ENCODE results near the gene NGF. TPM values are rescaled to one million over a fixed set of nuclear protein-coding genes. Genes with fewer than 3 reads are reported as not detected.

NGF gene
- total RNA-seq, 1 donor from 2014 or later: 14.8 TPM

- no peak for TF ChIP-seq CTCF (IDR thresholded peaks at IDR 0.05)
- Mint-ChIP-seq H3K27me3 (ENCODE audit: unreplicated experiment) (no peaks in the 10 kb centered on the region), H3K27ac (ENCODE audit: unreplicated experiment) (peak overlapping the region; percentile 94), H3K4me1 (ENCODE audit: unreplicated experiment) (peaks cover 98% of the 10 kb centered on the region), H3K36me3 (ENCODE audit: unreplicated experiment) (no peaks in the 10 kb centered on the region), H3K9me3 (ENCODE audit: unreplicated experiment) (no peaks in the 10 kb centered on the region), H3K4me3 (ENCODE audit: unreplicated experiment) (no peak overlapping the region)
- no peak for DNase-seq (ENCODE audit: extremely low spot score, unreplicated experiment)
These were observed 10.8 kb downstream of the NGF start for GRCh38 chr1:115327270-115327669.

GRCh38 chr1:115326419-115326818, 11.6 kb downstream of the NGF start:
- peaks cover 96% of the 10 kb centered on the region for H3K4me1 Mint-ChIP-seq (ENCODE audit: unreplicated experiment)
- no peaks in the 10 kb centered on the region for H3K27me3 Mint-ChIP-seq (ENCODE audit: unreplicated experiment)
- H3K4me3 Mint-ChIP-seq (ENCODE audit: unreplicated experiment): no peak overlapping the region
- no peak for TF ChIP-seq CTCF (IDR thresholded peaks at IDR 0.05)
- no peak for DNase-seq (ENCODE audit: extremely low spot score, unreplicated experiment)
- no peaks in the 10 kb centered on the region for H3K36me3 Mint-ChIP-seq (ENCODE audit: unreplicated experiment)
- no peaks in the 10 kb centered on the region for H3K9me3 Mint-ChIP-seq (ENCODE audit: unreplicated experiment)
- peak overlapping the region; percentile 94 for H3K27ac Mint-ChIP-seq (ENCODE audit: unreplicated experiment)

GRCh38 chr1:115325874-115326273, 12.2 kb downstream of the NGF start:
- H3K36me3 Mint-ChIP-seq (ENCODE audit: unreplicated experiment): no peaks in the 10 kb centered on the region
- DNase-seq (ENCODE audit: extremely low spot score, unreplicated experiment): no peak
- H3K4me3 Mint-ChIP-seq (ENCODE audit: unreplicated experiment): peak overlapping the region; percentile 16
- H3K4me1 Mint-ChIP-seq (ENCODE audit: unreplicated experiment): peaks cover 96% of the 10 kb centered on the region
- H3K27ac Mint-ChIP-seq (ENCODE audit: unreplicated experiment): peak overlapping the region; percentile 94
- H3K27me3 Mint-ChIP-seq (ENCODE audit: unreplicated experiment): no peaks in the 10 kb centered on the region
- no peak for TF ChIP-seq CTCF (IDR thresholded peaks at IDR 0.05)
- no peaks in the 10 kb centered on the region for H3K9me3 Mint-ChIP-seq (ENCODE audit: unreplicated experiment)

GRCh38 chr1:115324649-115325420, 13.2 kb downstream of the NGF start:
- H3K27ac Mint-ChIP-seq (ENCODE audit: unreplicated experiment): peak overlapping the region; percentile 94
- TF ChIP-seq CTCF (IDR thresholded peaks at IDR 0.05): no peak
- no peaks in the 10 kb centered on the region for H3K36me3 Mint-ChIP-seq (ENCODE audit: unreplicated experiment)
- DNase-seq (ENCODE audit: extremely low spot score, unreplicated experiment): no peak
- no peaks in the 10 kb centered on the region for H3K9me3 Mint-ChIP-seq (ENCODE audit: unreplicated experiment)
- no peaks in the 10 kb centered on the region for H3K27me3 Mint-ChIP-seq (ENCODE audit: unreplicated experiment)
- H3K4me1 Mint-ChIP-seq (ENCODE audit: unreplicated experiment): peaks cover 85% of the 10 kb centered on the region
- H3K4me3 Mint-ChIP-seq (ENCODE audit: unreplicated experiment): no peak overlapping the region

- DNase-seq (ENCODE audit: extremely low spot score, unreplicated experiment): no peak
- no peak overlapping the region for H3K4me3 Mint-ChIP-seq (ENCODE audit: unreplicated experiment)
- H3K36me3 Mint-ChIP-seq (ENCODE audit: unreplicated experiment): peaks cover 2% of the 10 kb centered on the region
- no peaks in the 10 kb centered on the region for H3K9me3 Mint-ChIP-seq (ENCODE audit: unreplicated experiment)
- TF ChIP-seq CTCF (IDR thresholded peaks at IDR 0.05): no peak
- no peaks in the 10 kb centered on the region for H3K27me3 Mint-ChIP-seq (ENCODE audit: unreplicated experiment)
- H3K4me1 Mint-ChIP-seq (ENCODE audit: unreplicated experiment): peaks cover 76% of the 10 kb centered on the region
- H3K27ac Mint-ChIP-seq (ENCODE audit: unreplicated experiment): peak overlapping the region; percentile 80
These were observed 14.6 kb downstream of the NGF start for GRCh38 chr1:115323366-115324004.
